Epithelial cell of esophagus (primary cell): ENCODE measurements around the gene TLR7.

Experiments
- DNase-seq: peaks from one replicate; pipeline ENCODE4 v3.0.0; 2010; ENCODE audit warnings: low read depth
- H3K4me3 ChIP-seq: 2 replicates; pipeline ENCODE4 v1.5.1; 2011; ENCODE audit warnings: mild to moderate bottlenecking, low read length, control low read depth
- TF ChIP-seq, protein P1 (sequence below): IDR thresholded peaks from 2 replicates; pipeline ENCODE4 v1.5.1; 2011; ENCODE audit warnings: low read depth, mild to moderate bottlenecking, low read length, control low read depth, inconsistent platforms; ENCODE audit not compliant: insufficient read depth; ENCODE audit errors: missing control alignments

The TLR7 gene

DNA sequence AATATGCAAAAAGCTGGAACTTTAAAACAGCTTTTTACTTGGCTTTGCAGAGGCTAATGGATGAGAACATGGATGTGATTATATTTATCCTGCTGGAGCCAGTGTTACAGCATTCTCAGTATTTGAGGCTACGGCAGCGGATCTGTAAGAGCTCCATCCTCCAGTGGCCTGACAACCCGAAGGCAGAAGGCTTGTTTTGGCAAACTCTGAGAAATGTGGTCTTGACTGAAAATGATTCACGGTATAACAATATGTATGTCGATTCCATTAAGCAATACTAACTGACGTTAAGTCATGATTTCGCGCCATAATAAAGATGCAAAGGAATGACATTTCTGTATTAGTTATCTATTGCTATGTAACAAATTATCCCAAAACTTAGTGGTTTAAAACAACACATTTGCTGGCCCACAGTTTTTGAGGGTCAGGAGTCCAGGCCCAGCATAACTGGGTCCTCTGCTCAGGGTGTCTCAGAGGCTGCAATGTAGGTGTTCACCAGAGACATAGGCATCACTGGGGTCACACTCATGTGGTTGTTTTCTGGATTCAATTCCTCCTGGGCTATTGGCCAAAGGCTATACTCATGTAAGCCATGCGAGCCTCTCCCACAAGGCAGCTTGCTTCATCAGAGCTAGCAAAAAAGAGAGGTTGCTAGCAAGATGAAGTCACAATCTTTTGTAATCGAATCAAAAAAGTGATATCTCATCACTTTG, 55.2 kb downstream of the TLR7 start:
- H3K4me3 ChIP-seq, result no peak overlapping the region
- DNase-seq, result no peak
- TF ChIP-seq, protein P1, sequence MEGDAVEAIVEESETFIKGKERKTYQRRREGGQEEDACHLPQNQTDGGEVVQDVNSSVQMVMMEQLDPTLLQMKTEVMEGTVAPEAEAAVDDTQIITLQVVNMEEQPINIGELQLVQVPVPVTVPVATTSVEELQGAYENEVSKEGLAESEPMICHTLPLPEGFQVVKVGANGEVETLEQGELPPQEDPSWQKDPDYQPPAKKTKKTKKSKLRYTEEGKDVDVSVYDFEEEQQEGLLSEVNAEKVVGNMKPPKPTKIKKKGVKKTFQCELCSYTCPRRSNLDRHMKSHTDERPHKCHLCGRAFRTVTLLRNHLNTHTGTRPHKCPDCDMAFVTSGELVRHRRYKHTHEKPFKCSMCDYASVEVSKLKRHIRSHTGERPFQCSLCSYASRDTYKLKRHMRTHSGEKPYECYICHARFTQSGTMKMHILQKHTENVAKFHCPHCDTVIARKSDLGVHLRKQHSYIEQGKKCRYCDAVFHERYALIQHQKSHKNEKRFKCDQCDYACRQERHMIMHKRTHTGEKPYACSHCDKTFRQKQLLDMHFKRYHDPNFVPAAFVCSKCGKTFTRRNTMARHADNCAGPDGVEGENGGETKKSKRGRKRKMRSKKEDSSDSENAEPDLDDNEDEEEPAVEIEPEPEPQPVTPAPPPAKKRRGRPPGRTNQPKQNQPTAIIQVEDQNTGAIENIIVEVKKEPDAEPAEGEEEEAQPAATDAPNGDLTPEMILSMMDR, result no peak

DNA sequence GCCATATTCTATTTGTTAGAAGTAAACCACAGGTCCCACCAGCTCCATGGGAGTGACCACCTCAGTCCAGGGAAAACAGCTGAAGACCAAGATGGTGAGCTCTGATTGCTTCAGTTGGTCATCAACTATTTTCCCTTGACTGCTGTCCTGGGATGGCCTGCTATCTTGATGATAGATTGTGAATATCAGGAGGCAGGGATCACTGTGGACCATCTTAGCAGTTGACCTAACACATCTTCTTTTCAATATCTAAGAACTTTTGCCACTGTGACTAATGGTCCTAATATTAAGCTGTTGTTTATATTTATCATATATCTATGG, 55.7 kb downstream of the TLR7 start:
- no peak for DNase-seq
- H3K4me3 ChIP-seq, result no peak overlapping the region
- TF ChIP-seq, protein P1, result no peak

DNA sequence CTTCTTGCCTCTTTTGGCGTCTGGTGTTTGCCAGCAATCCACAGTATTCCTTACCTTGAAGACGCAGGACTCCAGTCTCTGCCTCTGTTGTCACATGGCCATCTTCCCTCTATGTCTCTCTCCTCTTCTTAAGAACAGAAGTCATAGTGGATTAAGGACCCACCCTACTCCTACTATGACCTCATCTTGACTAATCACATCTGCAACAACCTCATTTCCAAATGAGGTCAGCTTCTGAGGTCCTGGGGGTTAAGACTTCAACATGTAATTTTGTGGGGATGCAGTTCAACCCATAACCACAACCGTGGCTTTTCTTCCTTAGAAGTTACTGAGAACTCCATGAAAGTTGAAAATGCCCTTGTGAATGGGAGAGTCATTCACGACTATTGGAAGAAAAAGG, 62.8 kb downstream of the TLR7 start:
- DNase-seq, result peak; percentile 42
- H3K4me3 ChIP-seq, result no peak overlapping the region
- TF ChIP-seq, protein P1, result no peak

DNA sequence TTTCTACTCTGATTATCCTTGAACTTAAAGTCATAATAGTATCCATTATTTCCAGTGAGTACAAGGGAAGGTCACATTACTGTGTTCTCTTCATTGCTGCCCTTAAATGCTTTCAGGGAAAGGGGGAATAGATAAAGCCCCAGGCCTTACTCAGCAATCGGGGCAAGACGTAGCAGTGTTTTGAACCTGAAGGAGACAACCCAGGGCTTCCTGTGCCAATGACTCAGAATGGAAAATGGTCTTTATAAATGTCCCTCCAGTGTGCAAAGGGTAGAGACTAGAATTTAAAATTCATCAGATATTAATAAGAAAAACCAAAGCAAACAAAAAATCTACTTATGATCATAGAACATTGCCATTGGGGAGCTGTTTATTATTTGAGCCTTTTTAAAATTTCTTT, 63.3 kb downstream of the TLR7 start:
- TF ChIP-seq, protein P1, result no peak
- H3K4me3 ChIP-seq, result no peak overlapping the region
- no peak for DNase-seq

DNA sequence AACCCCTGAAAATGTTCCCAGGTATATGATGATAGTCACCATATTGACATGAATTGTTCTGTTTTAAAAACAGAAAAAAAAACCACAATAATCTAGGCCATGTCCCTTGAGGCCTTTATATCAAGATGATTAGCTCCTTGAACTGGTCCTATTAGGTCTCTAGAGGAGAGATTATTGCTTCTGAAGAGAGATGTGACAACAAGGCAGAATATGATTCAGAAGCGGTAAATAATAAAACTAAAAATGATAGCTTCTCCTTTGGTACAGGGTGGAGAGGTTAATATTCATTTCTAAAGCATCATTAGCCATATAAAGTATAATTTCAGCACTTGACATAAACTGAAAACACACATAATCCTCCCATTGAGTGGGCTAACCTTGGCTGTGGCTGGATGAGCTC, 65.4 kb downstream of the TLR7 start:
- no peak overlapping the region for H3K4me3 ChIP-seq
- TF ChIP-seq, protein P1, result no peak
- DNase-seq, result no peak

DNA sequence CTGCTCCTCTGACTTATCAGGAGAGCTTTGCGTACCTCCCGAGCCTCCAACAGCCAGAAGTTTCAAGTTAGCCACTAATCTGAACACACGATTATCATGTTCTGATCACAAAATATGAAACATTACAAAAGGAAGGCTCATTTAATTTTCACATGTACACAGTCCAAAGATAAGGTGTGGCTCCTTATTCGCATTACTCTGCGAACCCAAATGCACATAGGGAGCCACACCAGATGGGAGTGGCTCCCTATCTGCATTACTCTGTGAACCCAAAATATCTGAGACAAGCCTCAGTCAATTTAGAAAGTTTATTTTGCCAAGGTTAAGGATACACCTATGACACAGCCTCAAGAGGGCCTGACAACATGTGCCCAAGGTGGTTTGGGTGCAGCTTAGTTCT, 68.0 kb downstream of the TLR7 start:
- TF ChIP-seq, protein P1, result no peak
- no peak for DNase-seq
- H3K4me3 ChIP-seq, result no peak overlapping the region

DNA sequence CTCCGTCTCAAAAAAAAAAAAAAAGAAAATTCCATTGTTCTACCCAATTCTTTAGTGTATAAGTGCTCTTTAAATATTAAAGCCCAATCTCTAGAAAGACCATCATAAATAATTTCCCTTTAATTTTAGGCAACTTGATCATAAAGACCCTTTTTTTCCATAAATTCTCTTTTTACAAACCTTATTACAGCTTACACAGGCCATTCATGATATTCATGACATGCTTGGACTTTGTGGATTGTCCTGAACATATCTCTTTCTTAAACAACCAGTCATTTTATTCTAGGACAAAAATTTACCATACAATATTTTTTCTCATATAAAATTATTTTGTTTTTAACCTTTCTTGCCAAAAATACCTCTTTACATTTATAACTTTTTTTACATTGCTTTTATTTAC, 70.1 kb downstream of the TLR7 start:
- TF ChIP-seq, protein P1, result no peak
- DNase-seq, result no peak
- H3K4me3 ChIP-seq, result no peak overlapping the region
